ENCODE measurements around the gene OSER1. TPM values are rescaled to one million over a fixed set of nuclear protein-coding genes. Genes with fewer than 3 reads are reported as not detected.

Gene OSER1
- total and polyA plus RNA-seq, 8 donors: 7.8 to 87.5 (median 31.7) TPM

- TF ChIP-seq POLR2A (IDR thresholded peaks at IDR 0.05) (no peak), EP300 (IDR thresholded peaks at IDR 0.05) (no peak), POLR2AphosphoS5 (IDR thresholded peaks at IDR 0.05) (no peak), CTCF (IDR thresholded peaks at IDR 0.05) (no peak)
- Histone ChIP-seq H3K27me3 (no peaks in the 10 kb centered on the region), H3K4me3 (no peak overlapping the region), H3K36me3 (no peaks in the 10 kb centered on the region), H3K4me1 (no peaks in the 10 kb centered on the region), H3K27ac (no peak overlapping the region), H3K9me3 (no peaks in the 10 kb centered on the region)
- 92 to 97% (median 96%) methylated on average over 1 of the region's 1 CpG for WGBS, 5 donors
- intact Hi-C loops (cut with DNase I; ENCODE audit: low total_unique reads): no loop called here
- DNase-seq: no peak
Observed at GRCh38 chr20:44255942-44256341, 45.4 kb upstream of the OSER1 start.

DNA sequence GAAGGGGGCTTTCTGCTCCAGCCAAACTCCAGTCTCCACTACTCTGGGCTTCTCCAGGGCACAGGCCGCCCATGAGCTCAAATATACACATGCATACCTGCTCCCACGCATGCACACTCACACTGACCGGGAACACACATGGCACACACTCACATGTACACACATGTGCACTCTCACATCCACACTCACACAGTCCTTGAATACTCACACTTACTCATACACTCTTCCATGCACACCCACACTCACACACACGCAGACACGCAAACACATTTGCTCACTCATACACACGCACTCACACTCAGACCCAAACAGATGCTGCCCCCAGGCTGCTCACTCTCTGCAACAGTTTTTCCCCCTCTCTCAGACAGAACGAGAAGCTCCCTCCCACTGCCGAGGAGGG is 43.5 kb upstream of the OSER1 start:
- no peak overlapping the region for H3K27ac ChIP-seq
- H3K4me1 ChIP-seq: no peaks in the 10 kb centered on the region
- intact Hi-C loops (cut with DNase I; ENCODE audit: low total_unique reads): no loop called here
- TF ChIP-seq CTCF (IDR thresholded peaks at IDR 0.05) (no peak), EP300 (IDR thresholded peaks at IDR 0.05) (no peak), POLR2AphosphoS5 (IDR thresholded peaks at IDR 0.05) (no peak), POLR2A (IDR thresholded peaks at IDR 0.05) (no peak)
- 76 to 84% (median 83%) methylated on average over 8 of the region's 8 CpGs for WGBS, 5 donors
- DNase-seq: no peak
- no peaks in the 10 kb centered on the region for H3K36me3 ChIP-seq
- H3K4me3 ChIP-seq: no peak overlapping the region
- H3K27me3 ChIP-seq: peaks cover 0 to 10% (median 3%) of the 10 kb centered on the region in 3 donors
- no peaks in the 10 kb centered on the region for H3K9me3 ChIP-seq

DNA sequence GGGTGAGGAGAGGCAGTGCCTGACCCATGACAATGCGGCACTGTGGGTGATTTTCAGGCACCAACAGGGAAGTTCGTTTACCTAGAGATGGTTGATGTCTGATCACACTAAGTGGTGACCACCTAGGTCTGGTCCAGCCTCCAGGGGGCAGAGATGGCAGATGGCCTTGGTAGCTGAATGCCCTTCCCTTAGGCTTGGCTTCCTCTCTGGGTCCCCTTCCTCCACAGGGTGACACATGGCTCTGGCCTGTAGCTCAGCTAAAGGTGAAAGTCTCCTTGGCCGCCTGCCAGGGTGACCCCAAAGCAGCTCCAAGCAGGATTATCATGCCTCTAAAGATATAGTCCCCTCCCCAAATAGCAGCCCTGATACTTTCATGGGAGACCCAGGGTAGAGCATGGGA is 43.0 kb upstream of the OSER1 start:
- no peak overlapping the region for H3K4me3 ChIP-seq
- H3K4me1 ChIP-seq: no peaks in the 10 kb centered on the region
- intact Hi-C loops (cut with DNase I; ENCODE audit: low total_unique reads): no loop called here
- DNase-seq: no peak
- TF ChIP-seq POLR2A (IDR thresholded peaks at IDR 0.05): no peak
- TF ChIP-seq POLR2AphosphoS5 (IDR thresholded peaks at IDR 0.05): no peak
- no peak for TF ChIP-seq EP300 (IDR thresholded peaks at IDR 0.05)
- TF ChIP-seq CTCF (IDR thresholded peaks at IDR 0.05): no peak
- no peak overlapping the region for H3K27ac ChIP-seq
- H3K9me3 ChIP-seq: no peaks in the 10 kb centered on the region
- 72 to 92% (median 79%) methylated on average over 2 to 3 of the region's 3 CpGs for WGBS, 5 donors
- H3K27me3 ChIP-seq: peaks cover 0 to 16% (median 5%) of the 10 kb centered on the region in 3 donors
- H3K36me3 ChIP-seq: no peaks in the 10 kb centered on the region

DNA sequence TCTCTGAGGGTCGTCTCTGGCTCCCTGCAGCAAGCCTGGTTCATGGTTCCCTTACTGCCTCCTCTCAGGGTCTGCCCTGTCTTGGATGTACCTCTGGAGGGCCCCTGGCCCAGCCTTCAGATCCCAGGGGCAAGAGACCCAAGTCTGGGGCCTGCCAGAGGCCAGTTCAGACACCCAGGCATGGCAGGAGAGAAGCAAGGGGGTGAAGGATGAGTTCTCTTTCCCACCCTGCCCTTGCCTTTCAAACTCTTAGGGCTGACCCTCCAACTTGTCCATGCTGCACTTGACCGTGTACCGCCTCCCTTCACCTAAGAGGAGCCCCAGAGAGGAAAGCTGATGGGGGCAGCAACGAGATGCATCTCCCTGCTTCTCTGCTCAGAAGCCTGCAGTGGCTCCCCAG is 40.7 kb upstream of the OSER1 start:
- 59 to 69% (median 62%) methylated on average over 4 of the region's 4 CpGs for WGBS, 5 donors
- Histone ChIP-seq H3K4me3 (no peak overlapping the region), H3K27me3 (peaks cover 0 to 37% (median 24%) of the 10 kb centered on the region in 3 donors), H3K36me3 (no peaks in the 10 kb centered on the region), H3K4me1 (peaks cover 9 to 16% (median 12%) of the 10 kb centered on the region in 4 donors), H3K27ac (no peak overlapping the region), H3K9me3 (no peaks in the 10 kb centered on the region)
- no peak for TF ChIP-seq POLR2A (IDR thresholded peaks at IDR 0.05)
- no peak for TF ChIP-seq POLR2AphosphoS5 (IDR thresholded peaks at IDR 0.05)
- no peak for TF ChIP-seq EP300 (IDR thresholded peaks at IDR 0.05)
- TF ChIP-seq CTCF (IDR thresholded peaks at IDR 0.05): no peak
- no peak for DNase-seq
- intact Hi-C loops (cut with DNase I; ENCODE audit: low total_unique reads): no loop called here

Measured in stomach (tissue), 9 donors.